WTC11 (cell line): ENCODE measurements around the gene RIPPLY3. TPM values are rescaled to one million over a fixed set of nuclear protein-coding genes. Genes with fewer than 3 reads are reported as not detected.

Experiments used
- ATAC-seq: fragments of 200-7000 bp; cut with Tn5 transposase; 2 replicates; pipeline ENCODE4 v1.10.0; 2021; ENCODE audit warnings: mild to moderate bottlenecking, moderate library complexity
- CTCF ChIA-PET: fragments of 300-600 bp; sonication (Branson Sonifier 250); formaldehyde crosslinking; loops from one replicate; lab custom pipeline; 2021; ENCODE audit warnings: antibody characterized with exemption; lab: Charles Lee
- POLR2A ChIA-PET: fragments of 350-600 bp; sonication (Branson Sonifier 250); formaldehyde crosslinking; loops from one replicate; lab custom pipeline; 2021; ENCODE audit warnings: antibody characterized with exemption; lab: Charles Lee
- DNase-seq: peaks from one replicate; pipeline ENCODE4 v3.0.0; 2021; ENCODE audit warnings: low spot score
- H3K27ac Mint-ChIP-seq: 2 replicates; pipeline ENCODE4 v1.8.0; 2021; ENCODE audit warnings: mixed read lengths
- H3K27me3 Mint-ChIP-seq: 2 replicates; pipeline ENCODE4 v1.8.0; 2021; ENCODE audit warnings: low read depth, mild to moderate bottlenecking, moderate library complexity, mixed read lengths
- H3K36me3 Mint-ChIP-seq: 2 replicates; pipeline ENCODE4 v1.8.0; 2021; ENCODE audit warnings: mixed read lengths
- H3K4me1 Mint-ChIP-seq: 2 replicates; pipeline ENCODE4 v1.8.0; 2022; ENCODE audit warnings: mixed read lengths
- H3K4me3 Mint-ChIP-seq: 2 replicates; pipeline ENCODE4 v1.8.0; 2021; ENCODE audit warnings: mild to moderate bottlenecking, moderate library complexity, mixed read lengths
- H3K9me3 Mint-ChIP-seq: 2 replicates; pipeline ENCODE4 v1.8.0; 2021; ENCODE audit warnings: mixed read lengths
- CREB1 ChIP-seq: sonication (generic); formaldehyde crosslinking; IDR thresholded peaks from 2 replicates; pipeline ENCODE4 v1.8.0; 2023; ENCODE audit warnings: mild to moderate bottlenecking, missing genetic modification reagents
- FOXK1 ChIP-seq: sonication (generic); formaldehyde crosslinking; IDR thresholded peaks from 2 replicates; pipeline ENCODE4 v1.8.0; 2022; ENCODE audit warnings: mild to moderate bottlenecking, moderate library complexity, missing genetic modification reagents
- HMGA2 ChIP-seq: fragments of 250-450 bp; sonication (Bioruptor Pico); IDR thresholded peaks from 2 replicates; pipeline ENCODE4 v1.4.0; 2021; ENCODE audit warnings: mild to moderate bottlenecking, moderate library complexity
- JUN ChIP-seq: sonication (generic); formaldehyde crosslinking; IDR thresholded peaks from 2 replicates; pipeline ENCODE4 v1.8.0; 2023; ENCODE audit warnings: mild to moderate bottlenecking, missing genetic modification reagents
- KAT7 ChIP-seq: sonication (generic); formaldehyde crosslinking; IDR thresholded peaks from 2 replicates; pipeline ENCODE4 v1.8.1; 2023; ENCODE audit warnings: missing genetic modification reagents, mild to moderate bottlenecking, borderline replicate concordance
- NR1H2 ChIP-seq: sonication (generic); formaldehyde crosslinking; IDR thresholded peaks from 2 replicates; pipeline ENCODE4 v1.9.0; 2021; ENCODE audit warnings: mild to moderate bottlenecking, moderate library complexity, missing genetic modification reagents
- PRDM15 ChIP-seq: sonication (generic); formaldehyde crosslinking; IDR thresholded peaks from 2 replicates; pipeline ENCODE4 v1.8.0; 2022; ENCODE audit warnings: missing genetic modification reagents
- SMAD3 ChIP-seq: sonication (generic); formaldehyde crosslinking; IDR thresholded peaks from 2 replicates; pipeline ENCODE4 v1.8.0; 2022; ENCODE audit warnings: missing genetic modification reagents, mild to moderate bottlenecking, borderline replicate concordance
- TEAD1 ChIP-seq: sonication (generic); formaldehyde crosslinking; IDR thresholded peaks from 2 replicates; pipeline ENCODE4 v1.8.0; 2022; ENCODE audit warnings: mild to moderate bottlenecking, missing genetic modification reagents
- USF2 ChIP-seq: sonication (generic); formaldehyde crosslinking; IDR thresholded peaks from 2 replicates; pipeline ENCODE4 v1.8.1; 2023; ENCODE audit warnings: mild to moderate bottlenecking, missing genetic modification reagents, moderate library complexity
- ZNF232 ChIP-seq: sonication (generic); formaldehyde crosslinking; IDR thresholded peaks from 2 replicates; pipeline ENCODE4 v1.8.0; 2022; ENCODE audit warnings: mild to moderate bottlenecking, missing genetic modification reagents
- ZNF263 ChIP-seq: sonication (generic); formaldehyde crosslinking; IDR thresholded peaks from 2 replicates; pipeline ENCODE4 v1.8.1; 2022; ENCODE audit warnings: low read depth, mild to moderate bottlenecking, moderate library complexity, missing genetic modification reagents
- total RNA-seq: library from RNA; stranded (reverse); gene quantifications from 3 replicates; pipeline ENCODE4 v1.2.3, GENCODE V29; 2021
- TF ChIP-seq, protein P1 (sequence below): sonication (generic); formaldehyde crosslinking; conservative IDR thresholded peaks from 2 replicates; pipeline ENCODE4 v1.8.1; 2022; ENCODE audit warnings: mild to moderate bottlenecking, missing genetic modification reagents
- TF ChIP-seq, protein P2 (sequence below): fragments of 200-600 bp; IDR thresholded peaks from 2 replicates; pipeline ENCODE4 v1.8.0; 2022; ENCODE audit warnings: antibody characterized with exemption
- TF ChIP-seq, protein P3 (sequence below): sonication (generic); formaldehyde crosslinking; IDR thresholded peaks from 2 replicates; pipeline ENCODE4 v1.8.1; 2023; ENCODE audit warnings: mild to moderate bottlenecking, missing genetic modification reagents, moderate library complexity
- TF ChIP-seq, protein P4 (sequence below): fragments of 250-450 bp; sonication (Bioruptor Pico); conservative IDR thresholded peaks from 2 replicates; pipeline ENCODE4 v1.9.0; 2021; ENCODE audit warnings: mild to moderate bottlenecking

Gene RIPPLY3
- total RNA-seq, 1 experiment from 2014 or later: 3.5 TPM

GRCh38 chr21:36962098-36962780 is 44.3 kb upstream of the RIPPLY3 start:
- Mint-ChIP-seq H3K4me1 (peaks cover 18% of the 10 kb centered on the region), H3K4me3 (no peak overlapping the region), H3K36me3 (peaks cover under 1% of the 10 kb centered on the region; the same call in 1 of the 2 replicates), H3K27ac (no peak overlapping the region), H3K27me3 (no peaks in the 10 kb centered on the region), H3K9me3 (no peaks in the 10 kb centered on the region)
- POLR2A ChIA-PET: no interaction called here
- no peak for TF ChIP-seq NR1H2 (CRISPR knock-in tag)
- no peak for TF ChIP-seq ZNF232 (CRISPR knock-in tag)
- ATAC-seq: no peak
- CTCF ChIA-PET: interaction anchor here (2.0 kb wide), 1 partner anchor 15 kb away, joined by 7 read pairs; no protein-coding TSS in a partner anchor
- no peak for DNase-seq

DNA sequence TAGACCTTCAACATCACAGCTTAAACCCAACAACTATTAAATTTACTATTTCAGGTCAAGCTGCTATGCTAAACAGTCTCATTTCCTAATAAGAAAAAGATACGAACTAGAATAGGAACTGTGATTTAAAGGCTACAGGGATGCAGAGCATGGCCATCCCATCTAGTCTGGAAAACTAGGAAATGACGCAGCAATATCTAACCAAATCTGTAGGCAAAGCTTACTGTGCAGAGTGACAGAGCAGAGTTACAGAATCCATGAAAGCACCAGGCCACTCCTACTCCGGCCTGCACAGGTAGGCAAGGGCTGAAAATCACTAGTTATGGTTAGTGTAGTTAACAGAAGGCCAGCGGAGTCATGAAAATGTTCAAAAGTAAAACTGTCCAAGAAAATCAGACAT is 42.1 kb upstream of the RIPPLY3 start:
- Mint-ChIP-seq H3K27me3 (no peaks in the 10 kb centered on the region), H3K4me3 (no peak overlapping the region)

More for the DNA sequence above, 42.1 kb upstream of the RIPPLY3 start:
- Mint-ChIP-seq H3K9me3 (no peaks in the 10 kb centered on the region), H3K36me3 (0 out of 2 replicates have a peak, but pooled peaks cover 5% of the 10 kb centered on the region), H3K27ac (no peak overlapping the region)
- ChIA-PET POLR2A (no interaction called here), CTCF (interaction anchor here (0.6 kb wide), 1 partner anchor 220 kb away, joined by 3 read pairs; no protein-coding TSS in a partner anchor)
- ATAC-seq (no peak), DNase-seq (no peak)
- TF ChIP-seq SMAD3 (CRISPR knock-in tag) (no peak), ZNF232 (CRISPR knock-in tag) (no peak), ZNF263 (CRISPR knock-in tag) (no peak), PRDM15 (no peak), HMGA2 (CRISPR knock-in tag) (no peak), USF2 (CRISPR knock-in tag) (no peak), TEAD1 (CRISPR knock-in tag) (no peak), FOXK1 (CRISPR knock-in tag) (no peak), KAT7 (no peak), JUN (no peak), CREB1 (CRISPR knock-in tag) (no peak)
- TF ChIP-seq, protein P1, sequence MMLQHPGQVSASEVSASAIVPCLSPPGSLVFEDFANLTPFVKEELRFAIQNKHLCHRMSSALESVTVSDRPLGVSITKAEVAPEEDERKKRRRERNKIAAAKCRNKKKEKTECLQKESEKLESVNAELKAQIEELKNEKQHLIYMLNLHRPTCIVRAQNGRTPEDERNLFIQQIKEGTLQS (CRISPR knock-in tag): no peak
- TF ChIP-seq, protein P2, sequence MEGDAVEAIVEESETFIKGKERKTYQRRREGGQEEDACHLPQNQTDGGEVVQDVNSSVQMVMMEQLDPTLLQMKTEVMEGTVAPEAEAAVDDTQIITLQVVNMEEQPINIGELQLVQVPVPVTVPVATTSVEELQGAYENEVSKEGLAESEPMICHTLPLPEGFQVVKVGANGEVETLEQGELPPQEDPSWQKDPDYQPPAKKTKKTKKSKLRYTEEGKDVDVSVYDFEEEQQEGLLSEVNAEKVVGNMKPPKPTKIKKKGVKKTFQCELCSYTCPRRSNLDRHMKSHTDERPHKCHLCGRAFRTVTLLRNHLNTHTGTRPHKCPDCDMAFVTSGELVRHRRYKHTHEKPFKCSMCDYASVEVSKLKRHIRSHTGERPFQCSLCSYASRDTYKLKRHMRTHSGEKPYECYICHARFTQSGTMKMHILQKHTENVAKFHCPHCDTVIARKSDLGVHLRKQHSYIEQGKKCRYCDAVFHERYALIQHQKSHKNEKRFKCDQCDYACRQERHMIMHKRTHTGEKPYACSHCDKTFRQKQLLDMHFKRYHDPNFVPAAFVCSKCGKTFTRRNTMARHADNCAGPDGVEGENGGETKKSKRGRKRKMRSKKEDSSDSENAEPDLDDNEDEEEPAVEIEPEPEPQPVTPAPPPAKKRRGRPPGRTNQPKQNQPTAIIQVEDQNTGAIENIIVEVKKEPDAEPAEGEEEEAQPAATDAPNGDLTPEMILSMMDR: no peak
- TF ChIP-seq, protein P3, sequence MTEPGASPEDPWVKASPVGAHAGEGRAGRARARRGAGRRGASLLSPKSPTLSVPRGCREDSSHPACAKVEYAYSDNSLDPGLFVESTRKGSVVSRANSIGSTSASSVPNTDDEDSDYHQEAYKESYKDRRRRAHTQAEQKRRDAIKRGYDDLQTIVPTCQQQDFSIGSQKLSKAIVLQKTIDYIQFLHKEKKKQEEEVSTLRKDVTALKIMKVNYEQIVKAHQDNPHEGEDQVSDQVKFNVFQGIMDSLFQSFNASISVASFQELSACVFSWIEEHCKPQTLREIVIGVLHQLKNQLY (CRISPR knock-in tag): no peak
- TF ChIP-seq, protein P4, sequence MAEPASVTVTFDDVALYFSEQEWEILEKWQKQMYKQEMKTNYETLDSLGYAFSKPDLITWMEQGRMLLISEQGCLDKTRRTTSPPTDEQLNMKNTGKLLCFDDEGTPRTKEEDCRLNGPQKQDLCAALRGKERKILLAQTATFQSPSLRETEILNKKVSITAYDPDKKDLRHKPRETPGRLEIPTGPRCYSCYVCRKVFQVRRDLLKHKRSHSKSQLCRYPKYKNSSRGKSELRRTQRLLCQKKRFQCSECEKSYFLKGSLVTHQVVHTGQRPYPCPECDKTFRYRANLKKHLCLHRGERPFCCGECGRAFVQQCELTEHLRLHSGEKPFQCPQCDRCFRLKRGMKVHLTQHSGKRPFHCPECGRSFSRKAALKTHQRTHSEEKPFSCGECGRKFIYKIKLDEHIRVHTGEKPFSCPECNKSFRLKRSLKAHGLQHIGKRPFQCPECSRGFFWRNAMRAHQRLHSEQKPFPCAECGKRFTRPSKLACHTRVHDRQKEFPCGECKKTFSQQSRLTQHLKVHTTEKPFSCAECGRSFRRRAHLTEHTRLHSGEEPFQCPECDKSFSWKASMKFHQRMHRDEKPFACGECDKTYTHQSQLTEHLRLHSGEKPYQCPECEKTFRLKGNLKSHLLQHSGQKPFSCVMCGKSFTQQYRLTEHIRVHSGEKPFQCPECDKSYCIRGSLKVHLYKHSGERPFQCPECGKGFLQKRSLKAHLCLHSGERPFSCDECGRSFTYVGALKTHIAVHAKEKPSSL (CRISPR knock-in tag): no peak
- TF ChIP-seq, all 79 proteins: peak for 0
- H3K4me1 Mint-ChIP-seq: peaks cover 17% of the 10 kb centered on the region
